Myocyte (in vitro differentiated cells): Measurements from ENCODE around the gene SCNN1B. TPM values are rescaled to one million over a fixed set of nuclear protein-coding genes. Genes with fewer than 3 reads are reported as not detected.
"Not testable (repeated sequence)": the region's sequence is repeated elsewhere in the genome, so short reads cannot be mapped to it uniquely, and the experiment has no call there.

Experiments
- DNase-seq: peaks from one replicate; pipeline ENCODE4 v3.0.0-alpha.2; 2012; ENCODE audit warnings: low read depth
- total RNA-seq: library from RNA; depleted of rRNA; stranded (reverse); fragments of >200 nt; gene quantifications from 2 replicates; pipeline ENCODE4 v1.2.3, GENCODE V29; 2014

Gene SCNN1B
- total RNA-seq, 1 donor from 2014 or later = not detected

DNA sequence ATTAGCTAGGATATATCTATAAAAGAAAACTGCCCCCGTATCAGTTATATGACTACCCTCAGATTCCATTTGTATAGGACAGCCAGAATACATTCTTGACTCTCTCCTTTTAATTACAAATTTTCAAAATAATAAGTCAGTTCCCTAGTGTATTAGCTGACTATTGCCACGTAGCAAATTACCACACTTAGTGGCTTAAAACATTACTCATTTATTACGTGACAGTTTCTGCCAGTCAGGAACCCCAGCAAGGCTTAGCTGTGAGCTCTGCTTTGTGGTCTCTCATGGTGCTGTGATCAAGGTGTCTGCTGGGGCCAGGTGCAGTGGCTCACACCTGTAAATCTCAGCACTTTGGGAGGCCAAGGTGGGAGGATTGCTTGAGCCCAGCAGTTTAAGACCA is 13.9 kb upstream of the SCNN1B start:
- no peak for DNase-seq

DNA sequence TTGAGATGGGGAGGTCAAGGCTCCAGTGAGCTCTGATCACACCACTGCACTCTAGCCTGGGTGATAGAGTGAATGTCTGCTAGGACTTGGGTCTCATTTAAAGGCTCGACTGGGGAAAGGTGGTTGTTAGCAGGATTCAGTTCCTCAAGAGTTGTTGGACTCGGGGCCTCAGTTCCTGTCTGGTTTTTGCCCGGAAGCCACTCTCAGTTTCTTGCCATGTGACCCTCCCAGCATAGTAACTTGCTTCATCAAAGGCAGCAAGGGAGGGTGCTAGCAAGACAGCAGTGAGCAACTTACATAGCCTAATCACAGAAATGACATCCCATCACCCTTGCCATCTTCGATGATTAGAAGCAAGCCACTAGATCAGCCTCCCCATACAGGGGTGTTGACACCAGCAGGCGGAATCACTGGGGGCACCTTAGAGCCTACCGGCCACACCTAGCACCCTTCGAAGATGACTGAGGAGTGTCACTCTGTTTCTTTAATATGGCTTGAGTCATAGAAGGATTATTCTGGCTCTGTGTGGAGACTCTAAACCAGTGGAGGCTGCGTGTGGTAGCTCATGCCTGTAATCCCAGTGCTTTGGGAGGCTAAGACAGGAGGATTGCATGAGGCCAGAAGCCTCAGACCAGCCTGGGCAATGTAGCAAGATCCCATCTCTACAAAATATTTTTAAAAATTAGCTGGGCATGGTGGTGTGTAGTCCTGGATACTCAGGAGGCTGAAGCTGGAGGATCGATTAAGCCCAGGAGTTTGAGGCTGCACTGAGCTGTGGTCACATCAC is 13.2 kb upstream of the SCNN1B start:
- no peak for DNase-seq

DNA sequence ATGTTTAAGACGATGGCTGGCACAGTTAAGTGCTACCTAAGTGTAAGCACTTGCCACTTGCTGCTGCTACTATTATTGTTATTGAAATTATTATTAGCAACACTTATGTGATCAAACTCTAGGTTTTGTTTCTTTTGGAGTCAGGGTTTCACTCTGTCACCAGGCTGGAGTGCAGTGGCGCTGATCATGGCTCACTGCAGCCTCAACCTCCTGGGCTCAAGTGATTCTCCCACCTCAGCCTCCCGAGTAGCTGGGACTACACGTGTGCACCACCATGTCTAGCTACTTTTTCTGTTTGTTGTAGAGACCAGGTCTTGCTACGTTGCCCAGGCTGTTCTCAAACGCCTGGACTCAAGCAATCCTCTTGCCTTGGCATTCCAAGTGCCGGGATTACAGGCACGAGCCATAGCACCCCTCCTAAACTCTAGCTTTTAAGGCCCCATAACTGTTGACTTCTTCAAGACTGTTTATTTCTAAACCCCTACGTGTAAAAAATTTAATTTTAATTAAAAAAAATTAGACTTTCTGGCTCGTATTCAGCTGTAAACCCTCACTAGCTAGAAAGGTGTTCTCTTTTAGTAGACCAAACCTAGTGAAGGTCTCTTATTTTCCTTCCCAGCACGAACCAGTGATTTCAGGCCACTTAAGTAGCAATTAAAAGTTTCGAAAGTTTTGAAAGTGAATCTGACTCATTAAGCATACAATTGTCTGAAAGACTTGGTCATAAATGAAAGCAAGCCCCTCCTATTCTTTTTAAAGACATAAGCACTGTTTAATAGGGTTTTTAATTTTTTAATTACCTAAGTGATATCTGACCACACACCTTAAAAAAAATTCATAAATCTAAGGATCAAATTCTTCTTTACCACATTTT is 11.7 kb upstream of the SCNN1B start:
- DNase-seq = no peak

- no peak for DNase-seq
Observed at GRCh38 chr16:23293016-23293415, 9.1 kb upstream of the SCNN1B start.

DNA sequence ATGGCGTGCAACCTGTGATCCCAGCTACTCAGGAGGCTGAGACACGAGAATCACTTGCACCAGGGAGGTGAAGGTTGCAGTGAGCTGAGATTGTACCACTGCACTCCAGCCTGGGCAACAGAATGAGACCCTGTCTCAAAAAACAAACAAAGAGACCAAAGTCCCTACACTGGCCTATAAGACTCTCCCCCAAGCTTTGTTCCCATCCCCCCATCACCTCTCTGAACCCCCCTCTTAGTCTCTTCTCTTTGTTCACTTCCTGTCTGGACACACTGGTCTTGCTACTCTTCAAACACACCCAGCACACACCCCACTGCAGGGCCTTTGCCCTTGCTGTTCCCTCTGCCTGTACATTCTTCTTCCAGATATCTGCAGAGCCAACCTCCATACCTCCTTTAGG is 7.8 kb upstream of the SCNN1B start:
- DNase-seq = no peak

GRCh38 chr16:23296994-23297393 is 5.1 kb upstream of the SCNN1B start:
- DNase-seq = no peak

DNA sequence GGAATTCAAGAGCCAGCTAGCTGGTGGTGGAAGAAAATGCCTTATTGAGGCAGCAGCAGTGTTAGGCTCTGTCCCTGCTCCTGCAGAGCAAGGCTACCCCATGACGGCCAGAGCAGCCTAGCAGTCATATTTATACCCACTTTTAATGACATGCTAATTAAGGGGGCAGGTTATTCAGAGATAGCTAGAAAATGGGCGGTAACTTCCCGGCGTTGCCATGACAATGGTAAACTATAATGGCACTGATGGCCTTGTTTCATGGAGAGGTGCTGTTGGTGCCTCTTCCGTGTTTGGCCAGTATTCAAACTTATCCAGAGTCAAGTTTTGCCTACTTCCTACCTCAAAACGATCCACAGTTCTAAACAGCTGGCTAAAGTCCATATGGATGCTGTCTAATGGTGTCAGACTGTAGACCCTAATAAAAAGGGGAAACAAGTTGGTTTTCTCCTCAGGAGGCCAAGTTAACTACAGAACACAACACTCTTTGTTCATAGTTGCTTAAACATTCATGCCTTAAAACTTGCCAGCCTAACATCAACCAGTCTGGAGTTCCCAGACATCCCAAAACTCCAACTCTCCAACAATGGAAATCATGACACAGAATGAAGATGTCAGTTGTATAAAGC is 3.7 kb upstream of the SCNN1B start:
- DNase-seq = no peak

DNA sequence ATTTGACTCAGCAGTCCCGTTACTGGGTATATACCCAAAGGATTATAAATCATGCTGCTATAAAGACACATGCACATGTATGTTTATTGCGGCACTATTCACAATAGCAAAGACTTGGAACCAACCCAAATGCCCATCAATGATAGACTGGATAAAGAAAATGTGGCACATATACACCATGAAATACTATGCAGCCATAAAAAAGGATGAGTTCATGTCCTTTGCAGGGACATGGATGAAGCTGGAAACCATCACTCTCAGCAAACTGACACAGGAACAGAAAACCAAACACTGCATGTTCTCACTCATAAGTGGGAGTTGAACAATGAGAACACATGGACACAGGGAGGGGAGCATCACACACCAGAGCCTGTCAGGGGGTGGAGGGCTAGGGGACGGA is 2.3 kb upstream of the SCNN1B start:
- DNase-seq = not testable (repeated sequence)

DNA sequence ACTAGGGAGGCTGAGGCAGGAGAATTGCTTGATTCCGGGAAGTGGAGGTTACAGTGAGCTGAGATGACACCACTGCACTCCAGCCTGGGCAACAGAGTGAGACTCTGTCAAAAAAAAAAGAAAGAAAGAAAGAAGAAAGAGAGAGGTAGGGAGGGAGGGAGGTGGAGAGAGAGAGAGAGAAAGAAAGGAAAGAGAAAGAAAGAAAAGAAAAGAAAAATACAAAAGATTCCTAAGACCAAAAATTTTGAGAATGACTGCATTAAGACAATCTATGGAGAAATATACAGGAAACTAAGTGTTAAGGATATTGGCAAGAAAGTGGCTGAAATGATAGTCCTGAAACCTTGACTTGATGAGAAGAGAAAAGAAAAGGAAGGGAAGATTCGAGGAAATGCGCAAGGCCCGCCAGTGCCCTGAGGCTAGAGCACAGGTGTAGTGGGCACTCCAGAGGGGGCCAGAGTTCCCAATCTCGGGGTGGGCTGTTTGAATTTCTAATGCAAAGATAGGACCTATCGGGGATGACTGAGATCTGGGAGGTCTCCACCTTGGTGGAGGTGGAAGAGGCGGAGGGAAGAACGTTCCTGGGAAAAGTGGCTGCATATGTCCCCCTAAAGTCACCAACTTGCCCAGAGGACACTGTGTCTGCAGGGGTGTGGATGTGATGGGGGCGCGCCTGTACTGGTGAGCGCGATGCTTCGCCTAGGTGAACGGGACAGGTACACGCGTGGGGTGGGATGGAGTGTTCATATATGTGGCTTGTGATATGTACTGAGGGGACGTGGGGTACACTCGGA is 654 bp upstream of the SCNN1B start:
- no peak for DNase-seq

DNA sequence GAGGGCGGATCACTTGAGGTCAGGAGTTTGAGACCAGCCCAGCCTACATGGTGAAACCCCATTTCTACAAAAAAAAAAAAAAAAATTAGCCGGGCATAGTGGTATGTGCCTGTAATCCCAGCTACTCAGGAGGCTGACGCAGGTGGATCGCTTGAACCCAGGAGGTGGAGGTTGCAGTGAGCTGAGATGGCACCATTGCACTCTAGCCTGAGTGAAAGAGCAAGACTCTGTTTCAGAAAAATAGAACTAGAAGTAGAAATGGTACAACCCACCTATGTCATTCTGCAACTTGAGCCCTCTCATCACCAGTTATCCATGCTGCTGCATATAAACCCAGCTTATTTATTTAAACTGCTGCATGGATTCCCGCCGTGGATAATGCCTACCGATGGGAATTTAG is 1.6 kb downstream of the SCNN1B start:
- DNase-seq = no peak

- no peak for DNase-seq
Observed at GRCh38 chr16:23304620-23305019, 2.5 kb downstream of the SCNN1B start.

DNA sequence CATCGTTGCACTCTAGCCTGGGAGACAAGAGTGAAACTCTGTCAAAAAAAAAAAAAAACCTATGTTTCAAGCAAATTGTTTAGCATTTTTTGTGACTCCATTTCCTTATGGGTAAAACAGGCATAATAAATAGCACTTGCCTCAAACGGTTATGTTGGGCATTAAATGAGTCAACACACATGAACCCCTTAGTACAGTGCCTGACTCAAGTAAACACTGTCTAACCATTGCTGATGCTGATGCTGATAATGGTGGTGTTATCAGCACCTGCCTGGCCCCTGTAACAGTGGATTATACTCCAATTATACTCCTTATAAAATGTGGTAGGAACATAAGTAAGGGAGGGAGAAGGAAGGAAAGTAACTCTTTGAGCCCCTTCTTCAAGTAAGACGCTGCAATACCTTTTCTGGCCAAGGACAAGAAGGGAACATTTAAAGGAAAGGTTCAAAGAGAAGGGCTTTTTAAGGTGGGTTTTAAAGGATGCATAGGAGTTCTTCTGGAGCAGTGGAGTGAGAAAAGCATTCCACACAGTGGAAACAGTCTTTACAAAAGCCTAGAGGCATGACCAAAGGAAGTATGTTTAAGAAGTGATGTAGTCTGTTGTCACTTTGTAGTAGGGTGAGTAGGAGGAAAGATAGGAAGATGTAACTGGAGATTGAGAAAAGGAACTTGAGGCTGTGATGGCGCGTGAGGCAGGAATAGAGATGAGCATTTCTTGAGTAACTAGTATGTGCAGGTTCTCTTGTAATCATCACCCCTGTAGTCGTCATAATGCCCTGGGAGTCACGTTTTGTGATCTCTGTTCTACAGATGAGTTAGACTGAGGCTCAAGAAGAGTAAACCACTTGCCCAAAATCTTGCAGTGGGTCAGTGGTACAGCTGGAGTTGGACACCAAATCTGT is 4.3 kb downstream of the SCNN1B start:
- DNase-seq = no peak

GRCh38 chr16:23310217-23310616 is 8.1 kb downstream of the SCNN1B start:
- no peak for DNase-seq

- no peak for DNase-seq
Observed at GRCh38 chr16:23310744-23311143, 8.6 kb downstream of the SCNN1B start.

DNA sequence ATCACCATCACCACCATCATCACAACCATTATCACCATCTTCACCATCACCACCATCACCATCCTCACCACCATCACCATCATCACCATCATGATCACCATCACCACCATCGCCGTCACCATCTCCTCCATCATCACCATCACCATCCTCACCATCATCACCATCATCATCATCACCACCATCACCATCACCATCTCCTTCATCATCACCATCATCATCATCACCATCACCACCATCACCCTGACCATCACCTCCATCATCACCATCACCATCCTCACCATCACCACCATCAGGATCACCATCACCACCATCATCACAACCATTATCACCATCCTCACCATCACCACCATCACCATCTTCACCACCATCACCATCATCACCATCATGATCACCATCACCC is 14.1 kb downstream of the SCNN1B start:
- DNase-seq = no peak

DNA sequence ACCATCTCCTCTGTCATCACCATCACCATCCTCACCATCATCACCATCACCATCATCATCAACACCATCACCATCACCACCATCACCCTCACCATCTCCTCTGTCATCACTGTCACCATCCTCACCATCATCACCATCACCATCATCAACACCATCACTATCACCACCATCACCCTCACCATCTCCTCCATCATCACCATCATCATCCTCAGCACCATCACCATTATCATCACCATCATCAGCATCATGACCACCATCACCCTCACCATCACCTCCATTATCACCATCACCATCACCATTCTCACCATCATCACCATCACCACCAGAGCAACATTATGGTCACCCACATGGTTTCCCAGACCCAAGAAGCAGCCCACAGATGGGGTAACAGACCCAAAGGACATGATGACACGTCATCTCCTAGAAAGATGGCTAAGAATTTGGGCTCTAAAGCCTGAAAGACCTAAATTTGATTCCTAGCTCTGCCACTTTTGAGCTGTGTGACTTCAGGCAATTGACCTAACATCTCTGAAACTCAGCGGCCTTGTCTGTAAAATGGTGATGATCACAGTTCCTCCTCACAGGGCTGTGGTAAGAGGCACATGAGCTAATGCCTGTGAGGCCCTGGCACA is 14.6 kb downstream of the SCNN1B start:
- DNase-seq = no peak

GRCh38 chr16:23317266-23317661 is 15.2 kb downstream of the SCNN1B start:
- DNase-seq = no peak

GRCh38 chr16:23317751-23318150 is 15.6 kb downstream of the SCNN1B start:
- no peak for DNase-seq

GRCh38 chr16:23318639-23319038 is 16.5 kb downstream of the SCNN1B start:
- DNase-seq = no peak
